ENCODE results near the gene EPOP.

GRCh38 chr17:38671939-38672720 lies 2.6 kb downstream of the EPOP start:
- no peak for TF ChIP-seq CTCF (IDR thresholded peaks at IDR 0.05)
- TF ChIP-seq ZFX (IDR thresholded peaks at IDR 0.05; ENCODE audit: borderline replicate concordance) = no peak
